Cardiac fibroblast (primary cell): ENCODE measurements around the gene DNAAF3.
"Not testable (repeated sequence)": the region's sequence is repeated elsewhere in the genome, so short reads cannot be mapped to it uniquely, and the experiment has no call there.

Experiments
- DNase-seq, 2 donors: peaks; one replicate each; pipeline versions ENCODE4 v3.0.0 to v3.0.0-alpha.2; 2010; ENCODE audit warnings: low read depth in 2 of 2
- H3K4me3 ChIP-seq, 2 donors: replicated peaks in 1 of 2; 1 replicate in 1 of 2; 2 replicates in 1 of 2; pipeline ENCODE4 v1.5.1; 2011; ENCODE audit warnings: low read depth in 2 of 2, low read length in 2 of 2, mild to moderate bottlenecking in 2 of 2, moderate library complexity in 1 of 2
- TF ChIP-seq, protein P1 (sequence below): IDR thresholded peaks from one replicate; pipeline ENCODE4 v1.5.1; 2011; ENCODE audit warnings: low read depth, mild to moderate bottlenecking, low read length, inconsistent platforms

DNAAF3 gene

DNA sequence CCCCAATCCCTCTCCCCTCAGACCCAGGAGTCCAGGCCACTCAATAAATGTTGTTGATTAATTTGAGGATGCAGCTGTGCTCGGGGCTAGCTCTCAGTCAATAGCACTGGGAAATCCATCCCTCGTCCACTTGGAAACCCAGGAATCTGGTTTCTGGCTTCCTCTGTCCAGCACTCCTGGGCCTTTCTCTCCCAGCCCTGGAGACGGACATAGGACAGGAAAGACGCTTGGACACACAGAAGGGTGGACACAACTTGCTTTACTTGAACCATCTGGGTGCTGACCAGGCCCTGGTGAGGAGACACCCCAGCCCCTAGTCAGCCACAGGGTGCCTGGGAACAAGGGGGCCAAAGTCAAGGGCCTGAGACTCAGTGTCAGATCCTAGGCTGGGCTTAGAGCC, 8.0 kb downstream of the DNAAF3 start:
- no peak for DNase-seq
- no peak overlapping the region for H3K4me3 ChIP-seq
- TF ChIP-seq, protein P1, sequence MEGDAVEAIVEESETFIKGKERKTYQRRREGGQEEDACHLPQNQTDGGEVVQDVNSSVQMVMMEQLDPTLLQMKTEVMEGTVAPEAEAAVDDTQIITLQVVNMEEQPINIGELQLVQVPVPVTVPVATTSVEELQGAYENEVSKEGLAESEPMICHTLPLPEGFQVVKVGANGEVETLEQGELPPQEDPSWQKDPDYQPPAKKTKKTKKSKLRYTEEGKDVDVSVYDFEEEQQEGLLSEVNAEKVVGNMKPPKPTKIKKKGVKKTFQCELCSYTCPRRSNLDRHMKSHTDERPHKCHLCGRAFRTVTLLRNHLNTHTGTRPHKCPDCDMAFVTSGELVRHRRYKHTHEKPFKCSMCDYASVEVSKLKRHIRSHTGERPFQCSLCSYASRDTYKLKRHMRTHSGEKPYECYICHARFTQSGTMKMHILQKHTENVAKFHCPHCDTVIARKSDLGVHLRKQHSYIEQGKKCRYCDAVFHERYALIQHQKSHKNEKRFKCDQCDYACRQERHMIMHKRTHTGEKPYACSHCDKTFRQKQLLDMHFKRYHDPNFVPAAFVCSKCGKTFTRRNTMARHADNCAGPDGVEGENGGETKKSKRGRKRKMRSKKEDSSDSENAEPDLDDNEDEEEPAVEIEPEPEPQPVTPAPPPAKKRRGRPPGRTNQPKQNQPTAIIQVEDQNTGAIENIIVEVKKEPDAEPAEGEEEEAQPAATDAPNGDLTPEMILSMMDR: no peak

DNA sequence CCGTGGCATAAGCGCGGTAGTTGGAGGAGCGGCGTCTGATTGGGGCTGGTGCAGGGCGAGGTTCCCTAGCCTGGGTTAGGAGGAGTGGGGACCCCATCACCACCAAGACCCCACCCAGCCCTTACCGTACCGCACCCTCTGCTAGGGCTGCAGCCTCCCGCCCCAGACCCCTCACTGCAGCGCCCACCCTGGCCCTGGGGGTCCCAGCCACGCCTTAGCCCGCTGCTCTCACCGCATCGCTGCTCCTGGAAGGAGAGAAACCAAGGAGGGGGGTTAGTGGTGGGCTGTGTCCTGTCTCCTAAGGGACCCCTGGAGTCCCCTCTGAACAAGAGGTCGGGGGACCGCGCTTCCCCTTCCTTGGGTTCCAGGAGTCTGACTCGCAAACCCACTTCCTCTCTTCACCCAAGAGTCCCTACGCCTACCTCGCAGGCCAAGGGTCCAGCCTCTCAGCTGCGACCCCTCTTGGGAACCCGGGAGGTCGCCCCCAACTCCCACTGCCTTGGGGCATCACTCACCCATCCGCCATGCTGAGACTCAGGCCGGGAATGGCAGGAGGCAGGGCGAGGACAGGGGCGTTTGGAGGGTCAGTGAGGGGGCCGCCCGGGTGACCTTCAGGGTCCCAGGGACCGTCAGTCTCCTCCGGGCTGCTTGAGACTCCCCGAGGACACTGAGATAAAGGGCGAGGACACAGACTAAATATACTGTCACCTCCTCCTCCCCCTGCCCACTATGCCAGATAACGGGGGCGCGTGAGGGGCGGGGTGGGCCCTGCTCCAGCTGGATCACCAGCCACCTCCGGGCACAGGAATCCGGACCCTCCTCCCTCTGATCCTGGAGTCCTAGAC, 9.1 kb downstream of the DNAAF3 start, which contains the start of gene TNNI3:
TSS of gene TNNI3 (minus strand) at position 669 of the 845 bp plus-strand sequence. CDS start at position 526, 143 bp downstream.
- no peak for DNase-seq
- TF ChIP-seq, protein P1: no peak
- peak within 1 kb of the TSS in 1 of 2 donors; percentile 3 for H3K4me3 ChIP-seq

DNA sequence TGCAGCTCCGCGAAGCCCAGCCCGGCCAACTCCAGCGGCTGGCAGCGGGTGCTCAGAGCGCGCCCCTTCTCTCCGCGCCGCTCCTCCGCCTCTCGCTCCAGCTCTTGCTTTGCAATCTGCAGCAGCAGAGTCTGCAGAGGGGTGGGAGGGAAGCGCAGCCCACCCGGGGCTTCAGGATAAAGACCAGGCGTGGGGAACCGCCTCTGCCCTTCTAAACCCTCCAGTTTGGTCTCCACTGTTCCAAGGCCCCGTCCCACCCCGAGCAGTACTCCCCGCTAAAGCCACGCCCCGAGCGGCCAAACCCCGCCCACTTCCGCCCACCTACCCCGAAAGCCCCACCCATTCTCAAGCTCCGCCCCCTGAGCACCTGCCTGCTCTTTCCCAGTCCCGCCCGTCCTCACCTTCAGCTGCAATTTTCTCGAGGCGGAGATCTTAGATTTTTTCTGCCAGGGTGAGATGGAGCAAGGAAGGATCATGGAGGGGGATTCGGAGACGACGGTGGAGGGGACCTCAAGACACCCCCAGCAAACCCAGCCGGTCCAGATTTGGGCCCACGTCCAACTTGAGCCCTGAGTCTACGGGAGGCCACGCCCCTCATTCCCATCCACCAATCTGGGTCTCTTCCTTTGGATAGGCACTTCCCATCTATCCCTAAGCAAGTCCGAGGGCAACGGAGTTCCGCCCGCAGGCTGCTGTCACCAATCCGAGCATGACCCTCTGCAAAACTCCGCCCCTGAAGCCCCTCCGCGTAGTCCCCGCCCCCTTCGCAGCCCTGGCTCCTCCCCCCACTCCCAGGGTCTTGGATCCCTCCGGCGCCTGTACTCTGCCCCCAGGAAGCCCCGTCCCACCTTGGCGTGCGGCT, 10.0 kb downstream of the DNAAF3 start:
- peak in 1 of 2 donors; percentile 52 for DNase-seq
- TF ChIP-seq, protein P1: no peak
- peak overlapping the region in 1 of 2 donors; percentile 3 for H3K4me3 ChIP-seq

DNA sequence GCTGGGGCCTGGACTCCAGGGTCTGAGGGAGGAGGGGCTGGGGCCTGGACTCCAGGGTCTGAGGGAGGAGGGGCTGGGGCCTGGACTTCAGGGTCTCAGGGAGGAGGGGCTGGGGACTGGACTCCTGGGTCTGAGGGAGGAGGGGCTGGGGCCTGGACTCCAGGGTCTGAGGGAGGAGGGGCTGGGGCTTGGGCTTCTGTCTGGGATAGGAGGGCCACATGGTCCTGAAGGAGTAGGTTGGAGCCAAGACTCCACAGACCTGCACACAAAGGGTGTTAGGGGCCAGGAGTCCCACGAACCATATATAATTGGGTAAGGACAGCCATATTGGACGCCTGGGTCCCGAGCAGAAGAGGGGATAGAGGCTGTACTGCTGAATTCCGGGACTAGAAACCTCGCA, 10.6 kb downstream of the DNAAF3 start:
- not testable (repeated sequence) for H3K4me3 ChIP-seq, DNase-seq

DNA sequence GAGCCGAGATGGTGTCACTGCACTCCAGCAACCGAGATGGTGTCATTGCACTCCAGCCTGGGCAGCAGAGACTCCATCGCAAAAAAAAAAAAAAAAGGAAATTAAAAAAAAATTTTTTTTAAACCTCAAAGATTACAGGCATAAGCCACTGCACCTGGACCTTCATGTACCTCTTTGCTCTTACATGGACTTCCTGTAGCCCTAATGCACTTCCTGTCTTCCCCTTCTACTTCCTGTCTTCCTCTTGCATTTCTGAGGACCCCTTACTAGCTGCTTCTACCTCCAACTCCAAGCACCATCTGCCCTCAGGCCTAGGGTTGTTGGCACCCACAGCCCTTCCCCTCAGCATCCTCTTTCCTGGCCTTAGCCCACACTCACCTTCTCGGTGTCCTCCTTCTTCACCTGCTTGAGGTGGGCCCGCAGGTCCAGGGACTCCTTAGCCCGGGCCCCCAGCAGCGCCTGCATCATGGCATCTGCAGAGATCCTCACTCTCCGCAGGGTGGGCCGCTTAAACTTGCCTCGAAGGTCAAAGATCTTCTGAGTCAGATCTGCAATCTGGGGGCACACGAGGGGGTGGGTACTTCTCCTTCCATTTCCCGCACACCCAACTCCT, 12.7 kb downstream of the DNAAF3 start:
- no peak overlapping the region for H3K4me3 ChIP-seq
- TF ChIP-seq, protein P1: no peak
- no peak for DNase-seq

DNA sequence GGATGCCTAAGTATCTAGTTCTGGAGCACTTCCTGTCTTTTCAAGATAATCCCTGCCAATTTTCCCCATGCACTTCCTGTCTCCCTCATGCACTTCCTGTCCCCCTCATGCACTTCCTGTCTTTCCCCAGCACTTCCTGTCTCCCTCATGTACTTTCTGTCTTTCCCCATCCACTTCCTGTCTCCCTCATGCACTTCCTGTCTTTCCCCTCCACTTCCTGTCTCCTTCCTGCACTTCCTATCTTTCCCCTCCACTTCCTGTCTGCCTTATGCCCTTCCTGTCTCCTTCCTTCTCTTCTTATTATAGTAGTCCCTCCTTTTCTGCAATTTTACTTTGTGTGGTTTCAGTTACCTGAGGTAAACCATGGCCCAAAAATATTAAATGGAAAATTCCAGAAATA, 14.4 kb downstream of the DNAAF3 start:
- TF ChIP-seq, protein P1: no peak
- H3K4me3 ChIP-seq: no peak overlapping the region
- no peak for DNase-seq
